WTC11 (cell line): ENCODE results near the gene NECTIN2. TPM values are rescaled to one million over a fixed set of nuclear protein-coding genes. Genes with fewer than 3 reads are reported as not detected.

Experiments
- ATAC-seq: fragments of 200-7000 bp; cut with Tn5 transposase; 2 replicates; pipeline ENCODE4 v1.10.0; 2021; ENCODE audit warnings: mild to moderate bottlenecking, moderate library complexity
- CTCF ChIA-PET: fragments of 300-600 bp; sonication (Branson Sonifier 250); formaldehyde crosslinking; loops from one replicate; lab custom pipeline; 2021; ENCODE audit warnings: antibody characterized with exemption; lab: Charles Lee
- POLR2A ChIA-PET: fragments of 350-600 bp; sonication (Branson Sonifier 250); formaldehyde crosslinking; loops from one replicate; lab custom pipeline; 2021; ENCODE audit warnings: antibody characterized with exemption; lab: Charles Lee
- DNase-seq: peaks from one replicate; pipeline ENCODE4 v3.0.0; 2021; ENCODE audit warnings: low spot score
- H3K27ac Mint-ChIP-seq: 2 replicates; pipeline ENCODE4 v1.8.0; 2021; ENCODE audit warnings: mixed read lengths
- H3K27me3 Mint-ChIP-seq: 2 replicates; pipeline ENCODE4 v1.8.0; 2021; ENCODE audit warnings: low read depth, mild to moderate bottlenecking, moderate library complexity, mixed read lengths
- H3K36me3 Mint-ChIP-seq: 2 replicates; pipeline ENCODE4 v1.8.0; 2021; ENCODE audit warnings: mixed read lengths
- H3K4me1 Mint-ChIP-seq: 2 replicates; pipeline ENCODE4 v1.8.0; 2022; ENCODE audit warnings: mixed read lengths
- H3K4me3 Mint-ChIP-seq: 2 replicates; pipeline ENCODE4 v1.8.0; 2021; ENCODE audit warnings: mild to moderate bottlenecking, moderate library complexity, mixed read lengths
- H3K9me3 Mint-ChIP-seq: 2 replicates; pipeline ENCODE4 v1.8.0; 2021; ENCODE audit warnings: mixed read lengths
- CDX4 ChIP-seq: fragments of 250-450 bp; sonication (Bioruptor Pico); IDR thresholded peaks from 2 replicates; pipeline ENCODE4 v1.9.0; 2021; ENCODE audit warnings: moderate library complexity, mild to moderate bottlenecking, inconsistent platforms, borderline replicate concordance
- EMX1 ChIP-seq: fragments of 250-450 bp; sonication (Bioruptor Pico); IDR thresholded peaks from 2 replicates; pipeline ENCODE4 v1.8.0; 2021; ENCODE audit warnings: mild to moderate bottlenecking
- FOXJ3 ChIP-seq: sonication (generic); formaldehyde crosslinking; IDR thresholded peaks from 2 replicates; pipeline ENCODE4 v1.9.0; 2021; ENCODE audit warnings: missing genetic modification reagents, mild to moderate bottlenecking, borderline replicate concordance
- HMGA2 ChIP-seq: fragments of 250-450 bp; sonication (Bioruptor Pico); IDR thresholded peaks from 2 replicates; pipeline ENCODE4 v1.4.0; 2021; ENCODE audit warnings: mild to moderate bottlenecking, moderate library complexity
- NFATC4 ChIP-seq: fragments of 250-450 bp; sonication (Bioruptor Pico); IDR thresholded peaks from 2 replicates; pipeline ENCODE4 v1.9.0; 2021; ENCODE audit warnings: mild to moderate bottlenecking
- NFE2L1 ChIP-seq: sonication (generic); formaldehyde crosslinking; IDR thresholded peaks from 2 replicates; pipeline ENCODE4 v1.8.1; 2023; ENCODE audit warnings: missing genetic modification reagents
- NR2C2 ChIP-seq: sonication (generic); formaldehyde crosslinking; IDR thresholded peaks from 2 replicates; pipeline ENCODE4 v1.8.0; 2022; ENCODE audit warnings: mild to moderate bottlenecking, missing genetic modification reagents
- NR3C1 ChIP-seq: sonication (generic); formaldehyde crosslinking; conservative IDR thresholded peaks from 2 replicates; pipeline ENCODE4 v1.8.1; 2023; ENCODE audit warnings: low read depth, mild to moderate bottlenecking, missing genetic modification reagents
- USF2 ChIP-seq: sonication (generic); formaldehyde crosslinking; IDR thresholded peaks from 2 replicates; pipeline ENCODE4 v1.8.1; 2023; ENCODE audit warnings: mild to moderate bottlenecking, missing genetic modification reagents, moderate library complexity
- ZNF121 ChIP-seq: sonication (generic); formaldehyde crosslinking; IDR thresholded peaks from 2 replicates; pipeline ENCODE4 v1.8.0; 2023; ENCODE audit warnings: missing genetic modification reagents
- ZNF219 ChIP-seq: sonication (generic); formaldehyde crosslinking; IDR thresholded peaks from 2 replicates; pipeline ENCODE4 v1.8.0; 2023; ENCODE audit warnings: missing genetic modification reagents, mild to moderate bottlenecking, borderline replicate concordance
- ZNF416 ChIP-seq: fragments of 250-450 bp; sonication (Bioruptor Pico); IDR thresholded peaks from 2 replicates; pipeline ENCODE4 v1.9.0; 2021; ENCODE audit warnings: mild to moderate bottlenecking, inconsistent platforms
- total RNA-seq: library from RNA; stranded (reverse); gene quantifications from 3 replicates; pipeline ENCODE4 v1.2.3, GENCODE V29; 2021
- TF ChIP-seq, protein P1 (sequence below): sonication (generic); formaldehyde crosslinking; IDR thresholded peaks from 2 replicates; pipeline ENCODE4 v1.8.1; 2023; ENCODE audit warnings: mild to moderate bottlenecking, missing genetic modification reagents
- TF ChIP-seq, protein P2 (sequence below): sonication (generic); formaldehyde crosslinking; IDR thresholded peaks from 2 replicates; pipeline ENCODE4 v1.8.1; 2023; ENCODE audit warnings: mild to moderate bottlenecking, missing genetic modification reagents, borderline replicate concordance
- TF ChIP-seq, protein P3 (sequence below): sonication (generic); formaldehyde crosslinking; IDR thresholded peaks from 2 replicates; pipeline ENCODE4 v1.8.0; 2023; ENCODE audit warnings: missing genetic modification reagents, mild to moderate bottlenecking, borderline replicate concordance
- TF ChIP-seq, protein P4 (sequence below): sonication (generic); formaldehyde crosslinking; conservative IDR thresholded peaks from 2 replicates; pipeline ENCODE4 v1.8.1; 2023; ENCODE audit warnings: mild to moderate bottlenecking, low read depth, missing genetic modification reagents, moderate library complexity

Gene NECTIN2
- total RNA-seq, 1 experiment from 2014 or later, result 170 TPM

DNA sequence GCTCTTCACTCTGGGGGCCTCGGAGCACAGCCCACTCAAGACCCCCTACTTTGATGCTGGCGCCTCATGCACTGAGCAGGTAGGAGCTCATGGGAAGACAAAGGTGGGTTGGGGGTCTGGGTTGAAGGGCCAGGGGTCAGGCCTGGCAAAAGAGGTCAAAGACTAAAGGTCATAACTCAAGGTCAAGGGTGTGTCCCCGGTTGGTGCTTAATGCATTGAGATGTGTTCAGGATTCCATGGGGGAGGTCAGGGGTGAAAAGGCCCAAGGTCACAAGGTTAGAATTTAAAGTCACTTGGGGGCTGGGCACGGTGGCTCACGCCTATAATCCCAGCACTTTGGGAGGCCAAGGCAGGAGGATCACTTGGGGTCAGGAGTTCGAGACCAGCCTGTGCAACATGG lies 40.0 kb downstream of the NECTIN2 start:
- TF ChIP-seq, protein P1, sequence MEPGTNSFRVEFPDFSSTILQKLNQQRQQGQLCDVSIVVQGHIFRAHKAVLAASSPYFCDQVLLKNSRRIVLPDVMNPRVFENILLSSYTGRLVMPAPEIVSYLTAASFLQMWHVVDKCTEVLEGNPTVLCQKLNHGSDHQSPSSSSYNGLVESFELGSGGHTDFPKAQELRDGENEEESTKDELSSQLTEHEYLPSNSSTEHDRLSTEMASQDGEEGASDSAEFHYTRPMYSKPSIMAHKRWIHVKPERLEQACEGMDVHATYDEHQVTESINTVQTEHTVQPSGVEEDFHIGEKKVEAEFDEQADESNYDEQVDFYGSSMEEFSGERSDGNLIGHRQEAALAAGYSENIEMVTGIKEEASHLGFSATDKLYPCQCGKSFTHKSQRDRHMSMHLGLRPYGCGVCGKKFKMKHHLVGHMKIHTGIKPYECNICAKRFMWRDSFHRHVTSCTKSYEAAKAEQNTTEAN (CRISPR knock-in tag), result no peak
- TF ChIP-seq, protein P2, sequence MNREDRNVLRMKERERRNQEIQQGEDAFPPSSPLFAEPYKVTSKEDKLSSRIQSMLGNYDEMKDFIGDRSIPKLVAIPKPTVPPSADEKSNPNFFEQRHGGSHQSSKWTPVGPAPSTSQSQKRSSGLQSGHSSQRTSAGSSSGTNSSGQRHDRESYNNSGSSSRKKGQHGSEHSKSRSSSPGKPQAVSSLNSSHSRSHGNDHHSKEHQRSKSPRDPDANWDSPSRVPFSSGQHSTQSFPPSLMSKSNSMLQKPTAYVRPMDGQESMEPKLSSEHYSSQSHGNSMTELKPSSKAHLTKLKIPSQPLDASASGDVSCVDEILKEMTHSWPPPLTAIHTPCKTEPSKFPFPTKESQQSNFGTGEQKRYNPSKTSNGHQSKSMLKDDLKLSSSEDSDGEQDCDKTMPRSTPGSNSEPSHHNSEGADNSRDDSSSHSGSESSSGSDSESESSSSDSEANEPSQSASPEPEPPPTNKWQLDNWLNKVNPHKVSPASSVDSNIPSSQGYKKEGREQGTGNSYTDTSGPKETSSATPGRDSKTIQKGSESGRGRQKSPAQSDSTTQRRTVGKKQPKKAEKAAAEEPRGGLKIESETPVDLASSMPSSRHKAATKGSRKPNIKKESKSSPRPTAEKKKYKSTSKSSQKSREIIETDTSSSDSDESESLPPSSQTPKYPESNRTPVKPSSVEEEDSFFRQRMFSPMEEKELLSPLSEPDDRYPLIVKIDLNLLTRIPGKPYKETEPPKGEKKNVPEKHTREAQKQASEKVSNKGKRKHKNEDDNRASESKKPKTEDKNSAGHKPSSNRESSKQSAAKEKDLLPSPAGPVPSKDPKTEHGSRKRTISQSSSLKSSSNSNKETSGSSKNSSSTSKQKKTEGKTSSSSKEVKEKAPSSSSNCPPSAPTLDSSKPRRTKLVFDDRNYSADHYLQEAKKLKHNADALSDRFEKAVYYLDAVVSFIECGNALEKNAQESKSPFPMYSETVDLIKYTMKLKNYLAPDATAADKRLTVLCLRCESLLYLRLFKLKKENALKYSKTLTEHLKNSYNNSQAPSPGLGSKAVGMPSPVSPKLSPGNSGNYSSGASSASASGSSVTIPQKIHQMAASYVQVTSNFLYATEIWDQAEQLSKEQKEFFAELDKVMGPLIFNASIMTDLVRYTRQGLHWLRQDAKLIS (CRISPR knock-in tag), result no peak
- no peak for TF ChIP-seq ZNF121 (CRISPR knock-in tag)
- TF ChIP-seq, protein P3, sequence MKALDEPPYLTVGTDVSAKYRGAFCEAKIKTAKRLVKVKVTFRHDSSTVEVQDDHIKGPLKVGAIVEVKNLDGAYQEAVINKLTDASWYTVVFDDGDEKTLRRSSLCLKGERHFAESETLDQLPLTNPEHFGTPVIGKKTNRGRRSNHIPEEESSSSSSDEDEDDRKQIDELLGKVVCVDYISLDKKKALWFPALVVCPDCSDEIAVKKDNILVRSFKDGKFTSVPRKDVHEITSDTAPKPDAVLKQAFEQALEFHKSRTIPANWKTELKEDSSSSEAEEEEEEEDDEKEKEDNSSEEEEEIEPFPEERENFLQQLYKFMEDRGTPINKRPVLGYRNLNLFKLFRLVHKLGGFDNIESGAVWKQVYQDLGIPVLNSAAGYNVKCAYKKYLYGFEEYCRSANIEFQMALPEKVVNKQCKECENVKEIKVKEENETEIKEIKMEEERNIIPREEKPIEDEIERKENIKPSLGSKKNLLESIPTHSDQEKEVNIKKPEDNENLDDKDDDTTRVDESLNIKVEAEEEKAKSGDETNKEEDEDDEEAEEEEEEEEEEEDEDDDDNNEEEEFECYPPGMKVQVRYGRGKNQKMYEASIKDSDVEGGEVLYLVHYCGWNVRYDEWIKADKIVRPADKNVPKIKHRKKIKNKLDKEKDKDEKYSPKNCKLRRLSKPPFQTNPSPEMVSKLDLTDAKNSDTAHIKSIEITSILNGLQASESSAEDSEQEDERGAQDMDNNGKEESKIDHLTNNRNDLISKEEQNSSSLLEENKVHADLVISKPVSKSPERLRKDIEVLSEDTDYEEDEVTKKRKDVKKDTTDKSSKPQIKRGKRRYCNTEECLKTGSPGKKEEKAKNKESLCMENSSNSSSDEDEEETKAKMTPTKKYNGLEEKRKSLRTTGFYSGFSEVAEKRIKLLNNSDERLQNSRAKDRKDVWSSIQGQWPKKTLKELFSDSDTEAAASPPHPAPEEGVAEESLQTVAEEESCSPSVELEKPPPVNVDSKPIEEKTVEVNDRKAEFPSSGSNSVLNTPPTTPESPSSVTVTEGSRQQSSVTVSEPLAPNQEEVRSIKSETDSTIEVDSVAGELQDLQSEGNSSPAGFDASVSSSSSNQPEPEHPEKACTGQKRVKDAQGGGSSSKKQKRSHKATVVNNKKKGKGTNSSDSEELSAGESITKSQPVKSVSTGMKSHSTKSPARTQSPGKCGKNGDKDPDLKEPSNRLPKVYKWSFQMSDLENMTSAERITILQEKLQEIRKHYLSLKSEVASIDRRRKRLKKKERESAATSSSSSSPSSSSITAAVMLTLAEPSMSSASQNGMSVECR (CRISPR knock-in tag), result no peak
- no peak for TF ChIP-seq FOXJ3
- no peak for TF ChIP-seq ZNF416
- no peak for TF ChIP-seq USF2 (CRISPR knock-in tag)
- no peak for TF ChIP-seq EMX1
- no peak for TF ChIP-seq NFE2L1 (CRISPR knock-in tag)
- no peak for TF ChIP-seq NFATC4
- no peak for TF ChIP-seq NR2C2 (CRISPR knock-in tag)
- TF ChIP-seq NR3C1, result no peak
- TF ChIP-seq, protein P4, sequence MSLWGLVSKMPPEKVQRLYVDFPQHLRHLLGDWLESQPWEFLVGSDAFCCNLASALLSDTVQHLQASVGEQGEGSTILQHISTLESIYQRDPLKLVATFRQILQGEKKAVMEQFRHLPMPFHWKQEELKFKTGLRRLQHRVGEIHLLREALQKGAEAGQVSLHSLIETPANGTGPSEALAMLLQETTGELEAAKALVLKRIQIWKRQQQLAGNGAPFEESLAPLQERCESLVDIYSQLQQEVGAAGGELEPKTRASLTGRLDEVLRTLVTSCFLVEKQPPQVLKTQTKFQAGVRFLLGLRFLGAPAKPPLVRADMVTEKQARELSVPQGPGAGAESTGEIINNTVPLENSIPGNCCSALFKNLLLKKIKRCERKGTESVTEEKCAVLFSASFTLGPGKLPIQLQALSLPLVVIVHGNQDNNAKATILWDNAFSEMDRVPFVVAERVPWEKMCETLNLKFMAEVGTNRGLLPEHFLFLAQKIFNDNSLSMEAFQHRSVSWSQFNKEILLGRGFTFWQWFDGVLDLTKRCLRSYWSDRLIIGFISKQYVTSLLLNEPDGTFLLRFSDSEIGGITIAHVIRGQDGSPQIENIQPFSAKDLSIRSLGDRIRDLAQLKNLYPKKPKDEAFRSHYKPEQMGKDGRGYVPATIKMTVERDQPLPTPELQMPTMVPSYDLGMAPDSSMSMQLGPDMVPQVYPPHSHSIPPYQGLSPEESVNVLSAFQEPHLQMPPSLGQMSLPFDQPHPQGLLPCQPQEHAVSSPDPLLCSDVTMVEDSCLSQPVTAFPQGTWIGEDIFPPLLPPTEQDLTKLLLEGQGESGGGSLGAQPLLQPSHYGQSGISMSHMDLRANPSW, result no peak
- TF ChIP-seq CDX4 (CRISPR knock-in tag), result no peak
- no peak for TF ChIP-seq HMGA2 (CRISPR knock-in tag)
- TF ChIP-seq ZNF219, result no peak
- TF ChIP-seq, all 79 proteins: peak for 0
- Mint-ChIP-seq H3K27me3 (no peaks in the 10 kb centered on the region; the same call in 1 of the 2 replicates), H3K27ac (no peak overlapping the region), H3K4me3 (no peak overlapping the region), H3K4me1 (peaks cover 22% of the 10 kb centered on the region), H3K9me3 (no peaks in the 10 kb centered on the region), H3K36me3 (peaks cover 30% of the 10 kb centered on the region)
- no peak for ATAC-seq
- DNase-seq, result no peak
- POLR2A ChIA-PET, result no interaction called here
- CTCF ChIA-PET, result interaction anchor here (0.6 kb wide), 1 partner anchor 23 kb away, joined by 3 read pairs; no protein-coding TSS in a partner anchor
